HG03575 (cell line): ENCODE results near the gene BPHL.
"Not testable (repeated sequence)": the region's sequence is repeated elsewhere in the genome, so short reads cannot be mapped to it uniquely, and the experiment has no call there.

Experiments
- ATAC-seq: cut with Tn5 transposase; IDR thresholded peaks from one replicate; pipeline ENCODE4 v1.9.1; 2021; ENCODE audit not compliant: unreplicated experiment, insufficient number of reproducible peaks, low FRiP score; ENCODE audit errors: extremely low read depth

Gene BPHL

DNA sequence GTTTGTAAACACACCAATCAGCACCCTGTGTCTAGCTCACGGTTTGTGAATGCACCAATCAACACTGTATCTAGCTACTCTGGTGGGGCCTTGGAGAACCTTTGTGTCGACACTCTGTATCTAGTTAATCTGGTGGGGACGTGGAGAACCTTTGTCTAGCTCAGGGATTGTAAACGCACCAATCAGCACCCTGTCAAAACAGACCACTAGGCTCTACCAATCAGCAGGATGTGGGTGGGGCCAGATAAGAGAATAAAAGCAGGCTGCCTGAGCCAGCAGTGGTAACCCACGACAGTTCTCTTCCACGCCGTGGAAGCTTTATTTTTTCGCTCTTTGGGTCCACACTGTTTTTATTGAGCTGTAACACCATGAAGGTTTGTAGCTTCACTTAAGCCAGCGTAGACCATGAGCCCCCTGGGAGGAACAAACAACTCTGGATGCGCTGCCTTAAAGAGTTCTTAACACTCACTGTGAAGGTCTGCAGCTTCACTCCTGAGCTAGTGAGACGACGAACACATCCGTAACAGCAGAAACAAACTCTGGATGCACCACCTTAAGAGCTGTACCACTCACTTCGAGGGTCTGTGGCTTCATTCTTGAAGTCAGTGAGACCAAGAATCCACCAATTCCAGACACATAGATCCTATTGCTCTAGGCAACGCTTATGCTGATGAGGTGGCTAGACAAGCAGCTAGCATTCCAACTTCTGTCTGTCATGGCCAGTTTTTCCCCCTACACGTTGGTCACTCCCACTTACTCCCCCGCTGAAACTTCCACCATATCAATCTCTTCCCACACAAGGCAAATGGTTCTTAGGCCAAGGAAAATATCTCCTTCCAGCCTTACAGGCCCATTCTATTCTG is 53.0 kb downstream of the BPHL start:
- not testable (repeated sequence) for ATAC-seq

DNA sequence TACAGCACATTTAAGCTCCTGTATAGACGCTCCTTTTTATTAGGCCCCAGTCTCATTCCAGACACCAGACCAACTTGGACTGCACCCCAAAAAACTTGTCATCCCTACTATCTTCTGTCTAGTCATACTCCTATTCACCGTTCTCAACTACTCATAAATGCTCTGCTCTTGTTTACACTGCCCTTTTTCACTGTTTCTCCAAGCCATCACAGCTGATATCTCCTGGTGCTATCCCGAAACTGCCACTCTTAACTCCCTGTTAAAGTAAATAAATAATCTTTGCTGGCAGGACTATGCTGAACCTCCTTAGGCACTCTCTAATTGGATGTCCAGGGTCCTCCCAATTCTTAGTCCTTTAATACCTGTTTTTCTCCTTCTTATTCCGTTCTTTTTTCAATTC is 54.3 kb downstream of the BPHL start:
- ATAC-seq = not testable (repeated sequence)

DNA sequence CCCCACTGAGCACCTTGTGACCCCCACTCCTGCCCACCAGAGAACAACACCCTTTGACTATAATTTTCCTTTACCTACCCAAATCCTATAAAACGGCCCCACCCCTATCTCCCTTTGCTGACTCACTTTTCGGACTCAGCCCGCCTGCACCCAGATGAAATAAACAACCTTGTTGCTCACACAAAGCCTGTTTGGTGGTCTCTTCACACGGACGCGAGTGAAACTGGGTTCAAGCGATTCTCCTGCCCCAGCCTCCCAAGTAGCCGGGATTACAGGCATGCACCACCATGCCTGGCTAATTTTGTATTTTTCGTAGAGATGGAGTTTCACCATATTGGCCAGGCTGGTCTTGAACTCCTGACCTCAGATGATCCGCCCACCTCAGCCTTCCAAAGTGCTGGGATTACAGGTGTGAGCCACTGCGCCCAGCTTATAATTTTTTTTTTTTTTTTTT is 55.2 kb downstream of the BPHL start:
- not testable (repeated sequence) for ATAC-seq

DNA sequence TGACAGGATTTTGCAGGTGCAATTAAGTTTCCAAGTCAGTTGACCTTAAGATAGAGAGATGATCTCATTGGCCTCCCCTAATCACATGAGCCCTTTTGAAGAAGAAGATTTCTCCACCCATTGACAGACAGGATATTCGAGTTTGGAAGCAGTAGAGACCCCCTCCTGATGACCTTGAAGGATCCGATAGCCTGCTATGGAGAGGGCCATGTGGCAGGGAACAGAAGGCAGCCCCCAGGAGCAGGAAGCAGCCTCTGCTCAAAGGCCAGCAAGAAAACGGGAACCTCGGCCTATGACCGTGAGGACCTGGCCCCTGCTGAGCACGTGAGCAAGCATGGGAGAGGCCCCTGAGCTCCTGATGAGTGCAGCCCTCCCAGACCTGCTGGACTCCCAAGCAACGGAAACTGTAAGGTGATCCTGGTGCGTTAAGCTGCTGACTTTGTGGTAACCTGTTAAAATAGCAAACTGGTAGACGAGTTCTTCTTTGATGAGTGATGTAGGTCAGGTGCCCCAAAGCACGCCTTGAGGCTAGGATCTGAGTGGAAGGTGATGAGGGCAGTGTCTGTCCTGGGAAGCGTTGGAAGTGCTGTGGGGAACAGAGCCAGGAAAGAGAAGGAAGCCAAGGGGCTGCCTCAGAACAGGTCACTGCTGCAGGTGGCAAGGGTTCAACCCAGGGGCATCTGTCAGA is 57.3 kb downstream of the BPHL start:
- no peak for ATAC-seq

DNA sequence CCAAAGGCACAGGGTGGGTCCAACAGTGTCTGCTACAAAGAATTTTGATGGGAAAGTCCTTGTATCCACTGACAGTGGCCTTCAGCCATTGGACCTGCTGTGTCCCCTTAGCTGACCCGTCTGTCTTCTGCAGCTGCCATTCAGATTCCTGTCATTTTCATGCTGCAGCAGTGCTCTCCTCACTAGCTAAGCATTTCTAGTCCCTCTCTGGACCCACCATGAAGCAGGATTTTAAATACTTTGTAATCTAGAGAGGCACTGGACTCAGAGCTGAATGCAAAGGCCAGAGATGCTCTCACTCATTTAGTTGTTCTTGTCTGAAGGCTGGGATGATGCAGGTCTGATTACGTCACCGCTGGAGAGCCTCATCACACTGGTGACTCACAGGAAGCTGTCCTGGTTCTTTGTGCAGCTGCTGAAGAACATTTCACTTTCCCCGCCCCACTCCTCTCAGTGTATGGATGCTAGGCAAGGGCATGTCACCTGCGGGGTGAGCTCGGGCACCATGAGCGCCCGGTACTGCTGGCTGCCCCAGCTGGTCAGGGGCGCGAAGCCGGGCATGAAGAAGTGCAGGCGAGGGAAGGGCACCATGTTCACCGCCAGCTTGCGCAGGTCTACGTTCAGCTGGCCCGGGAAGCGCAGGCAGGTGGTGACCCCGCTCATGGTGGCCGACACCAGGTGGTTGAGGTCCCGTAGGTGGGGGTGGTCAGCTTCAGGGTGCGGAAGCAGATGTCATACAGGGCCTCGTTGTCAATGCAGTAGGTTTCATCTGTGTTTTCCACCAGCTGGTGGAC is 58.2 kb downstream of the BPHL start:
- ATAC-seq = no peak

DNA sequence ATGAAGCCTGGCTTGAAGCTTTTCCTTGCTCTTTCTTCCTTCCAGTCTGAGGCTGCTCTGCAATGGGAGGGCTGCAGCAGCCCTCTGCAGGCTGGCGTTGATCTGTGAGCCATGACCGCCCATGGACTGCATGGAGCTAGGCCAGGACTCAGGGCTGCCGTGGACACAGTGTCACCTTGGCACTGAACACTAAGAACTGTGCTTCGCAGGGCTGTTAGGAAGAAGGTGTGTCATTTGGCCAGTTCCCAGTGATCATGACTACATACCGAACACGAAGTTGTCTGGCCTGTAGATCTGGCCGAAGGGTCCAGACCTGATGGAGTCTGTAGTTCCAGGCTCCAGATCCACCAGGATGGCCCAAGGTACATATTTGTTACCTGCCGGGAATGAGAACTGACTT is 60.2 kb downstream of the BPHL start:
- ATAC-seq = not testable (repeated sequence)

DNA sequence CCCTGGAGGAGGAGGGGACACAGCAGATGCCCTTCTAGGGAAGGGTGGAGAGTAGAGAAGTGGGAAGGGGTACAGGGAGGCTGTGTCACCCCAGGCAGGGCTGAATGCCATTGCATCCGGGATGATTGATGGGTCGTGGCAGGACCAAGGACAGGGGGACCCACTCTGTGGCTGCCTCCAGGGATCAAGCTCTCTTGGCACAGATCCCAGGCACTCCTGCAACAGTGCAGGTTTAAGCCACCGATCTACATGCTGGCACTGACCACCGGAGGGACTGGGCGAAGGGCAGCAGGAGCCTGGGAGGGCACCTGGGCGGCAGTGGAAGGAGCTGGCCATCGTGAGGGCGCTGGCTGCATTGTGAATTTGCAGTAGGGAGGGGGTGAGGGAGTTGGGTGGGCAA is 61.4 kb downstream of the BPHL start:
- ATAC-seq = not testable (repeated sequence)

DNA sequence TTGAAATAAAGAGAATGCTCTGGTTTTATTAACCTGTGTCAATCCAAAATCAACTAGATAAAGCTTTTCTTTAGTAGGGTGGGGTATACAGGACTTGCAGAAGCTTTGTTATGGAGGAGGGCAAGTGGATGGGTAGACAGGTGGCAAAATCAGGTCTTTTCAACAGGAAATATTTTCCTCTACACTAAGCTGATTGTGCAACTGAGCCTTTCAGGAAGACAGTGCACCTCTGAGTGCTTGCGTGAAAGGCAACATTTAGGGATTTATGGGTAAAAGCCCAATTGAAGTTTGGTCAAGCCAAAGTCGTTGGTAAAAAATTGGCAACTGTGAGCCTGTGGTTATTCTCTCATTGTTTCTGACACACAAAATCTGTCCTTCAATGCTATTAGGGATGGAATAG is 62.6 kb downstream of the BPHL start:
- no peak for ATAC-seq

DNA sequence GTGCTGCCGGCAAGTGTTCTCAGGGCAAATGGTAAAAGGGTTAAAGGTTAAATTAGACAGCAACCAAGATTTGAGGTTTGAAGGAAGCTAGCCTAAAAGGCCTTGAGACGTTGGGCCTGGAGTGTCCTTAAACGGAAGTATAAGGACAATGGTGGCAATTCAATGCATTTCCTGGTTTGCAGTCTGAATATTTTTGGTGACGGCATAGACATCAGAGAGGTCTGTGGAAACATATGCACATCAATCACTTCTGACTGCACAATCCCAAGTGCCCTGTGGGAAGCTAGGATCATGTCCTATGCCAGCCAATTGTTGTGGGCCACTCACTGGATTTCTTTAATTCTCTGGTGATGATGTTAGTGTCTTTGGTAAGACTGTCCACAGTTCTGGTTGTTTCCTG is 64.6 kb downstream of the BPHL start:
- ATAC-seq = no peak

DNA sequence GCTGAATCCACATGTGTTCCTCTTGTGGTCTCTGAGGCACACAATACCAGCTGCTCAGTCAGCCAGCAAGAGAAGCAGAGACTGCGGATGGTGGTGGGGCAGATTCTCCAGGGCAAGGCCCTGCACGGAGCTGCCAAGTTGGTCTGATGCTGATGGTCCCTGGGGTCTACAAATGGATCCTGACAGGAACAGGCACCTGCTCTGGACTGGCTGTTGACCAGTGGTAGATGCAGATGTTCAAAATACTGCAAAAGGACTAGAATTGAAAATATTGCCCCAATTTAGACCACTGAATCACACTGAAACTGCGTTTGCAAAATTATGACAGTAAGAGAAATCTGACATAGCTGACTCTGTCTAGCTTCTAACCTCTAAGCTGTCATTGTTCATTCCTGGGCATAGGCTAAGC is 68.5 kb downstream of the BPHL start:
- no peak for ATAC-seq

DNA sequence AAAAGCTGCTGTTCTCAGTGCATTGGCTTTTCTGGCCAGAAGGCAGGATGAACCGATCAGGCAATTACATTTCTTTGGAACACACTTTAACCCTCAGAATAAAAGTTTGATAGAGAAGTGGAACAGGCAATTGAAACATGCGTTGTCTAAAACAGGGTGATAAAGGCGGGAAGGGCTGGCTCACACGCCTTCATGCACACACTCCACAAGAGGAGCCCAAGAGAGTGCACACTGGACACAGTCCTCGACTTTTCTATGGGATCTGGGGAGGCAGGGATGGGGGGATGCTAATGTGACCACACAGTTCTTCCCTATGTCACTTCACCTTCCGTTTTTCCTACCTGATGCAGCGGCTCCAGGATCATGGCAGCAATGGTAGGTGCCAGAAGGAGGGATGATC is 69.8 kb downstream of the BPHL start:
- ATAC-seq = no peak

DNA sequence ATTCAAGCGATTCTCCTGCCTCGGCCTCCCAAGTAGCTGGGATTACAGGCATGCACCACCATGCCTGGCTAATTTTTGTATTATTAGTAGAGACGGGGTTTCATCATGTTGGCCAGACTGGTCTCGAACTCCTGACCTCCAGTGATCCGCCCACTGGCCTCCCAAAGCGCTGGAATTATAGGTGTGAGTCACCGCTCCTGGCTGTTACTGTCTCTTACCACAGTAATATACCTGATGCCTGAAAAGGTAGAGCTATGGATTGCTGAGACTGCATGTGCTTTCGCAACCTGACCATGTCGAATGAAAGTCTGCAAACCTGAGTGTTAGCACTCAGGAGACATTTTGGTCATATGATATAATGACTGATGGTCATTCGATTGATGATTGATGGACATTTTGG is 70.7 kb downstream of the BPHL start:
- not testable (repeated sequence) for ATAC-seq

DNA sequence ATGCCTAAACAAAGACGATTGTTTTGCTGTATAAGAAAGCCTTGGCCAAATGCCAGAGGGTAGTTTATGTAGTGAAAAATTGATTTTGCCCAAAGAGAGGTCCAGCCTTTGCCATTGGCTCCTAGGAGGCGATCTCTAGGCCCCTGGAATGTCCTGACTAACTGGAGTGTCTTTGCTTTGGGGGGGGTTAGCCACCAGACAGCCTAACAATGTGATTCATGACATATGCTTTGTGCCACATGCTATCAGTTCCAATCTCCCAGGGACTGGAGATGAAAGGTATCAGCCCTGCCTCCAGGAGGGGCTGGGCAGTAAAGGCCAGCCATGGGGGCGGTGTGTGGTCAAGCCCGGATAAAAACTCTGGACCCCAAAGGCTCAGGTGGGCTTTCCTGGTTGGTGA is 71.5 kb downstream of the BPHL start:
- no peak for ATAC-seq

DNA sequence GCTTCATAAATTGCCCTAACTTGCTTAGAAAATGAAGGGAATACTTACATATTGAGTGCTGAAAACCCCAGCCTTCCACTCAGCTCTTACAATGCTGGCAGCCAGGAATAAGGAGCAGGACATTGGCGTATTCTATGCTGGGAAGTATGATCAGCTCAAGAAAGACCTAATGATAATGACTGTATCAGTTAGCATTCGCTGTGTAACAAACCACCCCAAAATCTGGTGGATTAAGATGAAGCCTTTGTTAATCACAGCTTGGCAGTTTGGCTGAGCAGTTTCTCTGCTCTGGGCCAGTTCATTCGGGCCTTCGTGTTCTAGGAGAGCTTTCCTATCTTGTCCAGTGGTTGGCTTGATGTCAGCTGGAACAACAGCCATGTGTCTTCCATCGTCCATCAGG is 72.3 kb downstream of the BPHL start:
- no peak for ATAC-seq

DNA sequence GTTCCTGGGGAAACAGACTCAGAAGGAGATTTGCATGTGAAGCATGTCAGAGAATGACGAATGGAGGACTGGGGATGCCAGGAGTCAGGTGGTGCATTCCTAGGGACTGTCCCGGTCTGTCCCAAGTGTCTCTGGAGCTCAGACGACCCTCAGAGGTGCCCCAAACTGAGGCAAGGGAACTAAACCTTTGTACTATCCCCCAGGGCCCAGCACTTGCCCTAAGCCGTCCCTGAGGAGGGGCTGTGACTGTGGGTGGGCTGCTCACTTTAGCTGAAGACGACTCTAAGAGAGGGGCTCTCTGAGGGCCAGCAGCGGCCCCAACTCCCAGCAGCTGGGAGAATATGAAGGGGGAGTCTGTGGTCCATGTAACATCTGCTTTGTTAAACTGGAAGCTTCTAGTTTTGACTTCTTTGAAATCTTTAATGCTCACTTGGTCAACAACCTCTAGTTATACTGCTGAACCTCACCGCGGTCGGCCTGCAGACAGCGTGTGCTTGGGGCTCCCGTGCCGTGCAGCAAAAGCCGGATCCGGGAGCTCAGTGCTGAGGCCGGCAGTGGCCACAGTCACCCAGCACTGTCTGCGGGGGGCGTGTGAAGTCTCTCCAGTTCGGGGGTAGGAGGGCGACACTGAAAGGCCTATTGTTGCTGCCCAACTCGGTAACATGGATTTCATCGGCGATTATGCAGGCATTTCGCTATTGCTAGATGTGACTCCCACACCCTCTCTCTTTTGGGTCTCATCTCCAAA is 74.8 kb downstream of the BPHL start:
- no peak for ATAC-seq

DNA sequence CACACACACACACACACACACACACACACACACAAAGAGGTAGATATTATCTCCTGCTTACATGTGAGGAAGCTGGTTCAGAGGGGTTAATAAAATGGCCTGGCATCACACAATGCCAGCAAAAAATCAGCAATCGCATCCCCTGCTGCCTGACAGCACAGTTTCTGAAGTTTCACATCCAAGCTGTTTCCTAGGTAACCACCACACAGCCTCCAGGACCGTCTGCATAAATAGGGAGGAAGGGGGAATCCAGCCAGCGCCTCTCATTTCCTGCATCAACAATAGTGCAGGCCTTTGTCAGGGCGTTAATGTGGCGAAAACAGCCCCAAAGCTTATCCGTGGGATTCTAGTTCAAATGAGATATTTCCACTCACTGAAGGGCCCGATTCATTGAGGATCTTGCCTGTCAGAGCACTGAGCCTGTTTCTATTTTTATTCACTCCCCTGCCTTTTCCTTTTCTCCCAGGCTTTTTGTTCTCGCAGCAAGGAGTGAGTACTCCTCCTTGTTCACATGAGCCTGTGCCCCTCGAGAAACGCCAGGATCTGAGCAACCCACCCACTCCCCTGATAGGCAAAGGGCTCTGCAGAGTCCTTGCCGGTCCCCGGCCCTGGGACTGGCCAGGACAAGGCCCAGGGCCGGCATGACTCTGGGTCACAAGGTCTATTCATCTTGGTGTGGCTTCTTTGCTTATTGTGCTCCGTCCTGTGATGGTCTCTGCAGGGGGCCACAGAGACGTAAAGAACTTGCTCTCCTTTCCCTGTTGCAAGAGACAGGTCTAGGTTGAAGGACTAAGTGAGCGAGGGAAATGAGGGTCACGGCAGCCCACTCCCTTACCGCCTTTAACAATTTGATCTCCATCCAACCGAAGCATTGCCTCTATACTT is 76.3 kb downstream of the BPHL start:
- no peak for ATAC-seq

DNA sequence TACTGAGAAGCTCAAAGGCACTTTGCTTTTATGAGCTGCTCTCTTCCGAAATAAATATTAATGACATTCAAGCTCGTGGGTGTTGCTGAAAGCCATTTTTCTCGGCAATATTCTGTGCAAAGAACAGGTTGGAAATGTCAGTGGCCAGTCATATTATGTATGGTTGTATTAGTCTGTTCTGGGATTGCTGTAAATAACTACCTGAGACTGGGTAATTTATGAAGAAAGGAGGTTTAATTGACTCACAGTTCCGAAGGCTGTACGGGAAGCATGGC is 76.8 kb downstream of the BPHL start:
- no peak for ATAC-seq
